ENCODE results near the gene NPVF.

- TF ChIP-seq CTCF (IDR thresholded peaks at IDR 0.05) (no peak), POLR2A (IDR thresholded peaks at IDR 0.05) (no peak)
Observed at GRCh38 chr7:25246306-25246705, 18.0 kb upstream of the NPVF start.

Data from esophagus squamous epithelium (tissue), 4 donors.